Activated CD4-positive, alpha-beta T cell treated with anti-CD3 and anti-CD28 coated beads for 1 hour (primary cell): ENCODE data around the gene ATP5PB.

Source experiments
- DNase-seq: peaks from one replicate; pipeline ENCODE4 v3.0.0-alpha.2; 2020

ATP5PB gene

GRCh38 chr1:111509997-111510375, 60.7 kb downstream of the ATP5PB start:
- no peak for DNase-seq

- no peak for DNase-seq
These were observed 62.1 kb downstream of the ATP5PB start for GRCh38 chr1:111511370-111511769.
